Measurements from ENCODE around the gene ARL14EP.

DNA sequence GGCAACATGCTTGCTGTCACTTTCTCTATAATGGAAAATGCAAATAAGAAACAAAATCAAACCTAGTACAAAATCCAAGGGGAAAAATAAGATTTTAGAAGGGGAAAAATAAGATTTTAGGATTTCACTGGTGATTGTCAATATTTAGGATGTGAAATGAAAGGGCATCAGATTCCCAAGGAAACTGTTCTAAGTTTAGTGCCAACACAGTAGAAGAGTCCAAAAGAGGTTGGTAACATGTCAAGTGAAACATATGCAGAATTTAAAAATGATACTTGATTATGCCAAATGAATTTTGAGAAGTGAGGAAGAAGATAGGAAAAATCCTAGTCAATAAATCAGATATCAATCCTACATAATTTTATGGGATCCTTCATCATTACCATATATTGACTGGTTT lies 45.7 kb upstream of the ARL14EP start:
- TF ChIP-seq POLR2AphosphoS5 (IDR thresholded peaks at IDR 0.05; ENCODE audit: low read depth, low read length) (no peak), POLR2A (IDR thresholded peaks at IDR 0.05; ENCODE audit: low read depth, low read length) (no peak), TAF1 (IDR thresholded peaks at IDR 0.05; ENCODE audit: borderline replicate concordance, low read depth, low read length) (no peak)

Data from GM12892 (cell line).